Stimulated activated naive CD8-positive, alpha-beta T cell treated with anti-CD3 and anti-CD28 coated beads, Interleukin-15, amount 100 ng/mL, for 72 hours (primary cell): Measurements from ENCODE around the gene MAGEA3.
"Not testable (repeated sequence)": the region's sequence is repeated elsewhere in the genome, so short reads cannot be mapped to it uniquely, and the experiment has no call there.

Experiments used
- ATAC-seq: fragments of 150-1000 bp; cut with Tn5 transposase; 2 replicates; pipeline ENCODE4 v1.10.0; 2021; ENCODE audit warnings: mild to moderate bottlenecking, moderate library complexity
- DNase-seq, 2 donors: peaks; one replicate each; pipeline ENCODE4 v3.0.0; 2021 to 2022
- H3K27ac Mint-ChIP-seq, 2 donors: one replicate each; pipeline ENCODE4 v1.8.0; 2022; ENCODE audit warnings: mild to moderate bottlenecking in 2 of 2, mixed read lengths in 2 of 2, moderate library complexity in 2 of 2
- H3K27me3 Mint-ChIP-seq: one replicate; pipeline ENCODE4 v1.8.0; 2022; ENCODE audit warnings: mixed read lengths
- H3K4me1 Mint-ChIP-seq: one replicate; pipeline ENCODE4 v1.8.0; 2022; ENCODE audit warnings: mild to moderate bottlenecking, mixed read lengths
- H3K4me3 Mint-ChIP-seq, 2 donors: one replicate each; pipeline ENCODE4 v1.8.0; 2022; ENCODE audit warnings: mild to moderate bottlenecking in 2 of 2, mixed read lengths in 2 of 2, moderate library complexity in 1 of 2
- H3K9me3 Mint-ChIP-seq, 2 donors: one replicate each; pipeline ENCODE4 v1.8.0; 2022; ENCODE audit warnings: mixed read lengths in 2 of 2

The MAGEA3 gene

GRCh38 chrX:152725409-152725808 is 26.8 kb downstream of the MAGEA3 start:
- no peak for ATAC-seq

GRCh38 chrX:152733261-152733975 is 34.8 kb downstream of the MAGEA3 start, which contains the start of the genes CSAG1 and MAGEA12:
CSAG1 (minus strand) TSS chrX:152733721; CDS start chrX:152732460, 1,261 bp downstream.
MAGEA12 (plus strand) TSS chrX:152733757; CDS start chrX:152736162, 2,405 bp downstream.
- no peaks in the 10 kb centered on the region for H3K27me3 Mint-ChIP-seq
- DNase-seq (no peak), ATAC-seq (no peak)
- H3K27ac Mint-ChIP-seq, result no peak within 1 kb of the TSS
- no peaks in the 10 kb centered on the region for H3K4me1 Mint-ChIP-seq
- no peaks in the 10 kb centered on the region for H3K9me3 Mint-ChIP-seq
- H3K4me3 Mint-ChIP-seq, result no peak within 1 kb of the TSS

More at GRCh38 chrX:152725409-152725808, 26.8 kb downstream of the MAGEA3 start:
- H3K27ac Mint-ChIP-seq, result no peak overlapping the region
- no peaks in the 10 kb centered on the region for H3K9me3 Mint-ChIP-seq
- H3K4me3 Mint-ChIP-seq, result no peak overlapping the region
- DNase-seq, result no peak
- no peaks in the 10 kb centered on the region for H3K4me1 Mint-ChIP-seq
- H3K27me3 Mint-ChIP-seq, result no peaks in the 10 kb centered on the region

GRCh38 chrX:152734143-152734858 is 35.7 kb downstream of the MAGEA3 start:
- not testable (repeated sequence) for DNase-seq, H3K27me3 Mint-ChIP-seq, H3K9me3 Mint-ChIP-seq, ATAC-seq, H3K4me1 Mint-ChIP-seq, H3K4me3 Mint-ChIP-seq
- peak overlapping the region; percentile 57 to 63 for H3K27ac Mint-ChIP-seq

GRCh38 chrX:152735101-152735500 is 36.5 kb downstream of the MAGEA3 start:
- no peak overlapping the region for H3K4me3 Mint-ChIP-seq
- H3K27ac Mint-ChIP-seq, result no peak overlapping the region
- H3K4me1 Mint-ChIP-seq, result no peaks in the 10 kb centered on the region
- no peak for DNase-seq
- no peaks in the 10 kb centered on the region for H3K9me3 Mint-ChIP-seq
- ATAC-seq, result no peak
- no peaks in the 10 kb centered on the region for H3K27me3 Mint-ChIP-seq

GRCh38 chrX:152735860-152736511 is 37.4 kb downstream of the MAGEA3 start:
- Mint-ChIP-seq H3K27ac (no peak overlapping the region), H3K27me3 (no peaks in the 10 kb centered on the region), H3K4me3 (no peak overlapping the region), H3K4me1 (no peaks in the 10 kb centered on the region), H3K9me3 (no peaks in the 10 kb centered on the region)
- ATAC-seq (no peak), DNase-seq (no peak)

- not testable (repeated sequence) for DNase-seq, H3K4me1 Mint-ChIP-seq, ATAC-seq, H3K27me3 Mint-ChIP-seq, H3K4me3 Mint-ChIP-seq, H3K9me3 Mint-ChIP-seq, H3K27ac Mint-ChIP-seq
These were observed 37.9 kb downstream of the MAGEA3 start for GRCh38 chrX:152736528-152736927.

- no peak overlapping the region for H3K27ac Mint-ChIP-seq
- no peaks in the 10 kb centered on the region for H3K9me3 Mint-ChIP-seq
- no peak for DNase-seq
- no peak for ATAC-seq
- no peak overlapping the region for H3K4me3 Mint-ChIP-seq
- no peaks in the 10 kb centered on the region for H3K27me3 Mint-ChIP-seq
- H3K4me1 Mint-ChIP-seq, result no peaks in the 10 kb centered on the region
These were observed 40.0 kb downstream of the MAGEA3 start for GRCh38 chrX:152738560-152738959.
